Spleen (tissue), 11 donors: Measurements from ENCODE around the gene PACRG. TPM values are rescaled to one million over a fixed set of nuclear protein-coding genes. Genes with fewer than 3 reads are reported as not detected.

Experiments
- DNase-seq: peaks from one replicate; pipeline ENCODE4 v3.0.0-alpha.2; 2020
- H3K27ac ChIP-seq, 8 donors: fragments of 200-600 bp; sonication (generic) in 7 of 8; 1 replicate in 4 of 8; 2 replicates in 4 of 8; pipeline versions ENCODE4 v1.5.0 to v1.8.0; 2016 to 2021; ENCODE audit warnings: inconsistent platforms in 4 of 8, mild to moderate bottlenecking in 4 of 8, moderate library complexity in 1 of 8
- H3K27me3 ChIP-seq, 7 donors: fragments of 200-600 bp; sonication (generic) in 6 of 7; replicated peaks in 1 of 7; 1 replicate in 4 of 7; 2 replicates in 3 of 7; pipeline versions ENCODE4 v1.5.0 to v1.8.0; 2016 to 2021; ENCODE audit warnings: inconsistent platforms in 3 of 7, mild to moderate bottlenecking in 1 of 7
- H3K36me3 ChIP-seq, 6 donors: fragments of 200-600 bp; sonication (generic) in 5 of 6; 1 replicate in 4 of 6; 2 replicates in 2 of 6; pipeline versions ENCODE4 v1.5.0 to v1.8.0; 2016 to 2021; ENCODE audit warnings: inconsistent platforms in 2 of 6
- H3K4me1 ChIP-seq, 6 donors: fragments of 200-600 bp; sonication (generic) in 5 of 6; 1 replicate in 3 of 6; 2 replicates in 3 of 6; pipeline versions ENCODE4 v1.5.0 to v1.8.0; 2016 to 2021; ENCODE audit warnings: inconsistent platforms in 3 of 6
- H3K4me3 ChIP-seq, 8 donors: fragments of 200-600 bp; sonication (generic) in 7 of 8; 1 replicate in 4 of 8; 2 replicates in 4 of 8; pipeline versions ENCODE4 v1.5.0 to v1.8.0; 2016 to 2021; ENCODE audit warnings: inconsistent platforms in 4 of 8, mild to moderate bottlenecking in 4 of 8, moderate library complexity in 2 of 8
- H3K9me3 ChIP-seq, 8 donors: fragments of 200-600 bp; sonication (generic) in 7 of 8; 1 replicate in 4 of 8; 2 replicates in 4 of 8; pipeline versions ENCODE4 v1.5.0 to v1.8.0; 2016 to 2021; ENCODE audit warnings: inconsistent platforms in 4 of 8
- POLR2A ChIP-seq, 3 donors: fragments of 450-650 bp; IDR thresholded peaks; one replicate each; pipeline ENCODE4 v1.5.1; 2017; ENCODE audit warnings: antibody characterized with exemption in 3 of 3, mild to moderate bottlenecking in 1 of 3
- POLR2AphosphoS5 ChIP-seq, 3 donors: sonication (generic); formaldehyde crosslinking; IDR thresholded peaks; one replicate each; pipeline ENCODE4 v1.5.1; 2017; ENCODE audit warnings: antibody characterized with exemption in 3 of 3
- WGBS, 5 donors: extraction: QIAGEN DNeasy Blood & Tissue Kit in 3 of 5; methylation state at CpG; one replicate each; pipeline versions ENCODE4 v1.1.5 to v1.1.7; 2013 to 2018; 5-methylcytosine and 5-hydroxymethylcytosine counted together
- intact Hi-C: fragments of 100-400 bp; cut with DNase I; formaldehyde crosslinking; loops from one replicate; pipeline ENCODE4 v1.15.0; 2023; ENCODE audit warnings: low total_unique reads
- polyA plus RNA-seq, 3 donors: library from polyadenylated mRNA; stranded (reverse); fragments of 200-250 nt; gene quantifications; one replicate each; pipeline ENCODE4 v1.2.1, GENCODE V29; 2013
- total RNA-seq, 7 donors: library from RNA; depleted of rRNA in 3 of 7; stranded (reverse); fragments of >200 nt in 3 of 7; fragmentation: NEBNext Ultra II Directional in 4 of 7; extraction: Animal tissue kit (Norgen Biotek cat#: 25700) in 4 of 7; gene quantifications; one replicate each; pipeline versions ENCODE4 v1.1.0 to v1.2.1, GENCODE V29; 2016 to 2021
- TF ChIP-seq, protein P1 (sequence below), 11 experiments: fragments of 200-600 bp in 7 of 11; fragments of 450-650 bp in 4 of 11; sonication (generic) in 4 of 11; IDR thresholded peaks in 8 of 11; conservative IDR thresholded peaks in 3 of 11; 1 replicate in 7 of 11; 2 replicates in 4 of 11; pipeline versions ENCODE4 v1.4.0 to v1.8.0; 2016 to 2021; ENCODE audit warnings: antibody characterized with exemption in 11 of 11, inconsistent platforms in 4 of 11, mild to moderate bottlenecking in 1 of 11
- donor health status: healthy with polysubstance abuse.
- donor health status: DM: no; HTN: no; CAD: no; lungs with moderate emphysema.
- donor health status: DM: no; HTN: no; CAD: no.
- donor health status: Bipolar disorder and iron deficiency.
- donor health status: healthy.
- donor health status: DM: no; HTN: no; CAD: no.
- donor health status: DM: yes; HTN: yes; CAD: no.

PACRG gene
- total and polyA plus RNA-seq, 10 donors = 0.32 to 2.0 (median 1.0) TPM; not detected in 5

DNA sequence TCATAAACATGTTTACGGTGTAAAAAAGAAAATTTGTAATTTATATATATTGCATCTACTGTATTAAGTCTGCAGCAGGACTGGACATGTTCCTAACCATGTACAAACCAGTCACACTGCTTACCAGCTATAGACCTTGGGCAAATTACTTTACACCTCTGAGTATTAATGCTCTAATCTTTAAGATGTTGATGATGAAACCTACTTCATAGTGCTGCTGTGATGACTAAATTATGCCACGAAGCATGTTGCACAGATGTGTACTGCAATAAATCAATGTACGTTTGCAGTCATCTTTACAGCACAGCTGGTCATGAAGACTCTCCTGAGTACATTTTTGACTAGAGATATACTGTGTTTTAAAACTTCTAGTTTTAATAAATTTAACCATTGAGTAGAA is 42.8 kb upstream of the PACRG start:
- intact Hi-C loops = no loop called here
- WGBS, 5 donors = 74 to 92% (median 85%) methylated on average over 3 of the region's 3 CpGs

GRCh38 chr6:162685586-162685985 is 42.2 kb upstream of the PACRG start:
- intact Hi-C loops = no loop called here
- H3K4me3 ChIP-seq = no peak overlapping the region
- H3K4me1 ChIP-seq = no peaks in the 10 kb centered on the region
- 76 to 81% (median 77%) methylated on average over 5 of the region's 5 CpGs for WGBS, 5 donors
- H3K27me3 ChIP-seq = no peaks in the 10 kb centered on the region
- H3K27ac ChIP-seq = no peak overlapping the region
- H3K9me3 ChIP-seq = peaks cover 0 to 7% (median 0%) of the 10 kb centered on the region in 8 donors
- H3K36me3 ChIP-seq = no peaks in the 10 kb centered on the region
- TF ChIP-seq POLR2AphosphoS5 (IDR thresholded peaks at IDR 0.05) (no peak), POLR2A (IDR thresholded peaks at IDR 0.05) (no peak)
- TF ChIP-seq, protein P1, sequence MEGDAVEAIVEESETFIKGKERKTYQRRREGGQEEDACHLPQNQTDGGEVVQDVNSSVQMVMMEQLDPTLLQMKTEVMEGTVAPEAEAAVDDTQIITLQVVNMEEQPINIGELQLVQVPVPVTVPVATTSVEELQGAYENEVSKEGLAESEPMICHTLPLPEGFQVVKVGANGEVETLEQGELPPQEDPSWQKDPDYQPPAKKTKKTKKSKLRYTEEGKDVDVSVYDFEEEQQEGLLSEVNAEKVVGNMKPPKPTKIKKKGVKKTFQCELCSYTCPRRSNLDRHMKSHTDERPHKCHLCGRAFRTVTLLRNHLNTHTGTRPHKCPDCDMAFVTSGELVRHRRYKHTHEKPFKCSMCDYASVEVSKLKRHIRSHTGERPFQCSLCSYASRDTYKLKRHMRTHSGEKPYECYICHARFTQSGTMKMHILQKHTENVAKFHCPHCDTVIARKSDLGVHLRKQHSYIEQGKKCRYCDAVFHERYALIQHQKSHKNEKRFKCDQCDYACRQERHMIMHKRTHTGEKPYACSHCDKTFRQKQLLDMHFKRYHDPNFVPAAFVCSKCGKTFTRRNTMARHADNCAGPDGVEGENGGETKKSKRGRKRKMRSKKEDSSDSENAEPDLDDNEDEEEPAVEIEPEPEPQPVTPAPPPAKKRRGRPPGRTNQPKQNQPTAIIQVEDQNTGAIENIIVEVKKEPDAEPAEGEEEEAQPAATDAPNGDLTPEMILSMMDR (IDR thresholded peaks at IDR 0.05 in 8 of 11, conservative IDR thresholded peaks at IDR 0.05 in 3 of 11) = no peak
- DNase-seq = no peak

More for the DNA sequence above, 42.8 kb upstream of the PACRG start:
- H3K36me3 ChIP-seq = no peaks in the 10 kb centered on the region
- no peak for DNase-seq
- no peaks in the 10 kb centered on the region for H3K27me3 ChIP-seq
- no peak overlapping the region for H3K4me3 ChIP-seq
- TF ChIP-seq, protein P1 (IDR thresholded peaks at IDR 0.05 in 8 of 11, conservative IDR thresholded peaks at IDR 0.05 in 3 of 11) = no peak
- TF ChIP-seq POLR2A (IDR thresholded peaks at IDR 0.05) = no peak
- TF ChIP-seq POLR2AphosphoS5 (IDR thresholded peaks at IDR 0.05) = no peak
- peaks cover 0 to 7% (median 0%) of the 10 kb centered on the region in 8 donors for H3K9me3 ChIP-seq
- no peak overlapping the region for H3K27ac ChIP-seq
- H3K4me1 ChIP-seq = no peaks in the 10 kb centered on the region

DNA sequence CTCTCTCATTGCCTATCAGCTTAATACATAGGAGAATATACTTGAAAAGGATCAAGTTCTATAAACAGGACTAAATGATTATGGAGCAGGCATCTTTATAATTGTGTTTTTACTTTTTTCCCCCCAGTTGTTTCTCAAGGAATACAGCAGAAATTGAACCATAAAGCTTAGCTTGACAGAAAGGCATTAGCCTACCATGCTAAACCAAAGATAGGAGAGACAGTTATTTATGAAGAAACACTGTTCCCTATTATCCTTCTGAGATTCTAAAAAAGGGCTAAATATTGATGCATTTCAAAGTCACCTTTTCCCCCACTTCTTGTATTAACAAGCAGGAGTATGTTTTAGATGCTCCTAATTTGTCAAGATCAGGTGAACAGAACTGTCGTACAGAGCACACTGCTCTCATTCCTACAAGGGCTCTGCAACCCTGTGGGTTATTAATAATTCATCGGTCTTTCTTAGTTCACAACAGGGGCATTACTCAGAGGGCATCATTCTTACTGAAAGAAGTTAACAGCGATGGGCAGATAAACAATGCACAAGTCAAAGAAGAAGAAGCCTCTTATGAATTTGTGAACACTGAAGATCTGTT is 38.9 kb upstream of the PACRG start:
- H3K27ac ChIP-seq = no peak overlapping the region
- H3K36me3 ChIP-seq = no peaks in the 10 kb centered on the region
- H3K4me1 ChIP-seq = no peaks in the 10 kb centered on the region
- H3K4me3 ChIP-seq = no peak overlapping the region
- no peak for DNase-seq
- TF ChIP-seq, protein P1 (IDR thresholded peaks at IDR 0.05 in 8 of 11, conservative IDR thresholded peaks at IDR 0.05 in 3 of 11) = no peak
- TF ChIP-seq POLR2A (IDR thresholded peaks at IDR 0.05) (no peak), POLR2AphosphoS5 (IDR thresholded peaks at IDR 0.05) (no peak)
- intact Hi-C loops = no loop called here
- no peaks in the 10 kb centered on the region for H3K9me3 ChIP-seq
- no peaks in the 10 kb centered on the region for H3K27me3 ChIP-seq
- 89 to 98% (median 91%) methylated on average over 3 of the region's 3 CpGs for WGBS, 5 donors

GRCh38 chr6:162690158-162690557 is 37.6 kb upstream of the PACRG start:
- DNase-seq = no peak
- no peaks in the 10 kb centered on the region for H3K4me1 ChIP-seq
- 66 to 76% (median 70%) methylated on average over 5 of the region's 5 CpGs for WGBS, 5 donors
- TF ChIP-seq POLR2AphosphoS5 (IDR thresholded peaks at IDR 0.05) (no peak), POLR2A (IDR thresholded peaks at IDR 0.05) (no peak)
- TF ChIP-seq, protein P1 (IDR thresholded peaks at IDR 0.05 in 8 of 11, conservative IDR thresholded peaks at IDR 0.05 in 3 of 11) = no peak
- H3K9me3 ChIP-seq = no peaks in the 10 kb centered on the region
- H3K36me3 ChIP-seq = no peaks in the 10 kb centered on the region
- H3K27me3 ChIP-seq = no peaks in the 10 kb centered on the region
- H3K27ac ChIP-seq = no peak overlapping the region
- intact Hi-C loops = no loop called here
- H3K4me3 ChIP-seq = no peak overlapping the region
